Measurements from ENCODE around the gene SPSB1. TPM values are rescaled to one million over a fixed set of nuclear protein-coding genes. Genes with fewer than 3 reads are reported as not detected.

Gene SPSB1
- total RNA-seq, 1 donor from 2014 or later: 60.0 TPM

GRCh38 chr1:9350013-9350908, 57.6 kb downstream of the SPSB1 start:
- TF ChIP-seq, protein P1, sequence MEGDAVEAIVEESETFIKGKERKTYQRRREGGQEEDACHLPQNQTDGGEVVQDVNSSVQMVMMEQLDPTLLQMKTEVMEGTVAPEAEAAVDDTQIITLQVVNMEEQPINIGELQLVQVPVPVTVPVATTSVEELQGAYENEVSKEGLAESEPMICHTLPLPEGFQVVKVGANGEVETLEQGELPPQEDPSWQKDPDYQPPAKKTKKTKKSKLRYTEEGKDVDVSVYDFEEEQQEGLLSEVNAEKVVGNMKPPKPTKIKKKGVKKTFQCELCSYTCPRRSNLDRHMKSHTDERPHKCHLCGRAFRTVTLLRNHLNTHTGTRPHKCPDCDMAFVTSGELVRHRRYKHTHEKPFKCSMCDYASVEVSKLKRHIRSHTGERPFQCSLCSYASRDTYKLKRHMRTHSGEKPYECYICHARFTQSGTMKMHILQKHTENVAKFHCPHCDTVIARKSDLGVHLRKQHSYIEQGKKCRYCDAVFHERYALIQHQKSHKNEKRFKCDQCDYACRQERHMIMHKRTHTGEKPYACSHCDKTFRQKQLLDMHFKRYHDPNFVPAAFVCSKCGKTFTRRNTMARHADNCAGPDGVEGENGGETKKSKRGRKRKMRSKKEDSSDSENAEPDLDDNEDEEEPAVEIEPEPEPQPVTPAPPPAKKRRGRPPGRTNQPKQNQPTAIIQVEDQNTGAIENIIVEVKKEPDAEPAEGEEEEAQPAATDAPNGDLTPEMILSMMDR (IDR thresholded peaks at IDR 0.05; ENCODE audit: insufficient read depth, low read length, poor library complexity, severe bottlenecking): no peak
- no peak for DNase-seq (ENCODE audit: low read depth)
- no peak overlapping the region for H3K4me3 ChIP-seq (ENCODE audit: low read depth, low read length)

DNA sequence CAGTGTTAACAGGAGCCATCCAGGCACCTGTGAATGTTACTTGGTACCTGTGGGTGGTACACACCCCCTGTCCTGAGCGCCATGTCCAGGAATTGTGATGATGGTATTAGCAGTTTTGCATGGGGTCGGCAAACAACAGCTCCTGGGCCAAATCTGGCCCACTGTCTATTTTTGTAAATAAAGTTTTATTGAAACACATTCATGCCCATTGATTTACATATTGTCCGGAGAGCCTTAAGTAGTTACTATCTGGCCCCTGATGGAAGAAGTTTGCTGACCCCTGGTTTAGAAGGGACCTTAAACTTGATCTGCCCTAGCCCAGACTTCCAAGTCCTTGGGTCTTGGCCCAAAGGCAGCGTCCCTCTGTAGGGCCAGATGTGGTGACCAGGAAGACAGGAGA, 58.3 kb downstream of the SPSB1 start:
- no peak overlapping the region for H3K4me3 ChIP-seq (ENCODE audit: low read depth, low read length)
- TF ChIP-seq, protein P1 (IDR thresholded peaks at IDR 0.05; ENCODE audit: insufficient read depth, low read length, poor library complexity, severe bottlenecking): no peak
- peaks cover 1% of the 10 kb centered on the region for H3K36me3 ChIP-seq (ENCODE audit: control insufficient read depth, insufficient read depth, low read length)
- no peaks in the 10 kb centered on the region for H3K27me3 ChIP-seq (ENCODE audit: control insufficient read depth, insufficient read depth, low read length)
- DNase-seq (ENCODE audit: low read depth): no peak

More at GRCh38 chr1:9350013-9350908, 57.6 kb downstream of the SPSB1 start:
- no peaks in the 10 kb centered on the region for H3K27me3 ChIP-seq (ENCODE audit: control insufficient read depth, insufficient read depth, low read length)
- H3K36me3 ChIP-seq (ENCODE audit: control insufficient read depth, insufficient read depth, low read length): peaks cover 1% of the 10 kb centered on the region

DNA sequence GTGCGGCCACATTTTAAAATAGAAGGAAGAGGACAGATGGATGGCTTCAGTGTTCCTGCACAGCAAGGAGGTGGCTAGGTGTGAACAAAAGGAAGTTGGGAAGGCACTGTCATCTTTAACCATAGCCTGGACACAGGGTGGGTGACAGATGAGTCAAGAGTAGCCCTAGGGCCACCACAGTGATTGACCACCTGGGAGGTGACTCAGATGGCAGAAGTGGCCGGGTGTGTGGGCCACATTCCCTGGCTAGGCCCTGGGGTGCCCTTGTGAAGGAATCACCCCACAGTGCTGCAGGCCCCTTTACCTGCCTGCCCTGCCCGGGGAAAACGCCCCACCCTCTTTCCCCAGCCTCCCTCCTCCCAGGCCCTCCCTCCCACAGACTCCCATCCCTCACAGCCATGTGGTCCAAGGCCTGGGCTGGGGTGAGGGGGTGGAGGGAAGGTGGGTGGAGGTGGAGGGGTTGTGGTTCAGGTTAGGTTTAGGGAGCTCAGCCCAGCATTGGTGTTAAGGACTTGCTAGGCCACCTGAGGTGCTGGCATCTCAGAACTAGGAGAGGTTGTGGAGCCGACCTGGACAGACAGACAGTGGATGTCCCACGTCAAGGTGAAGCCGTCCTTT, 59.1 kb downstream of the SPSB1 start:
- DNase-seq (ENCODE audit: low read depth): no peak
- Histone ChIP-seq H3K4me3 (ENCODE audit: low read depth, low read length) (no peak overlapping the region), H3K27me3 (ENCODE audit: control insufficient read depth, insufficient read depth, low read length) (no peaks in the 10 kb centered on the region), H3K36me3 (ENCODE audit: control insufficient read depth, insufficient read depth, low read length) (peaks cover 1% of the 10 kb centered on the region)
- TF ChIP-seq, protein P1 (IDR thresholded peaks at IDR 0.05; ENCODE audit: insufficient read depth, low read length, poor library complexity, severe bottlenecking): no peak

GRCh38 chr1:9352377-9353134, 59.9 kb downstream of the SPSB1 start:
- Histone ChIP-seq H3K27me3 (ENCODE audit: control insufficient read depth, insufficient read depth, low read length) (no peaks in the 10 kb centered on the region), H3K36me3 (ENCODE audit: control insufficient read depth, insufficient read depth, low read length) (peaks cover 1% of the 10 kb centered on the region), H3K4me3 (ENCODE audit: low read depth, low read length) (no peak overlapping the region)
- TF ChIP-seq, protein P1 (IDR thresholded peaks at IDR 0.05; ENCODE audit: insufficient read depth, low read length, poor library complexity, severe bottlenecking): no peak
- no peak for DNase-seq (ENCODE audit: low read depth)

DNA sequence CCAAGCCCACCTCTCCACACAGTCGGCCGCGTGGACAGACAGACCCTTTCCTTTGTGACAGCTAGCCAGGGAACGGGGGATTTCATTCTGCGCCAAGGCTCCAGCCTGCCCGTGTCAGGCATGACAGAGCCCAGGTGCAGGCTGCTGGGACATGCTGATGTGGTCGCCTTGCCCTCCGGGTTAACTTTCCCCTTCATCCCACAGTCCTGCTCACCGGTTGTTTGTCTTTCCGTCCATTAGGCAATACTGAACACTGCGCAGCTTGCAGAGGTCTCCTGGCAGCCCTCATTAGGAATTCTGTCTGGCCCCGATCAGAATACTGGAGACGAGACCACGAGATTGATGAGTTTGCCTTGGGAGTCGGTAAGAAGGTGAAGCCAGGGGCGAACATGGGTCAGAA, 62.8 kb downstream of the SPSB1 start:
- DNase-seq (ENCODE audit: low read depth): no peak
- H3K36me3 ChIP-seq (ENCODE audit: control insufficient read depth, insufficient read depth, low read length): no peaks in the 10 kb centered on the region
- TF ChIP-seq, protein P1 (IDR thresholded peaks at IDR 0.05; ENCODE audit: insufficient read depth, low read length, poor library complexity, severe bottlenecking): no peak
- H3K4me3 ChIP-seq (ENCODE audit: low read depth, low read length): no peak overlapping the region
- no peaks in the 10 kb centered on the region for H3K27me3 ChIP-seq (ENCODE audit: control insufficient read depth, insufficient read depth, low read length)

All from kidney epithelial cell (primary cell).